OCI-LY3 (cell line): ENCODE measurements around the gene GRAMD1B.

Source experiments
- EZH2phosphoT487 ChIP-seq: fragments of 200-600 bp; shearing (Covaris generic); IDR thresholded peaks from 2 replicates; pipeline ENCODE4 v1.6.1; 2018; ENCODE audit warnings: antibody characterized with exemption, mixed run types, low read depth
- TF ChIP-seq, protein P1 (sequence below): fragments of 200-600, 300-600 bp; sonication (generic); IDR thresholded peaks from 2 replicates; pipeline ENCODE4 v1.5.1; 2014; ENCODE audit warnings: antibody characterized with exemption, low read length, low read depth

DNA sequence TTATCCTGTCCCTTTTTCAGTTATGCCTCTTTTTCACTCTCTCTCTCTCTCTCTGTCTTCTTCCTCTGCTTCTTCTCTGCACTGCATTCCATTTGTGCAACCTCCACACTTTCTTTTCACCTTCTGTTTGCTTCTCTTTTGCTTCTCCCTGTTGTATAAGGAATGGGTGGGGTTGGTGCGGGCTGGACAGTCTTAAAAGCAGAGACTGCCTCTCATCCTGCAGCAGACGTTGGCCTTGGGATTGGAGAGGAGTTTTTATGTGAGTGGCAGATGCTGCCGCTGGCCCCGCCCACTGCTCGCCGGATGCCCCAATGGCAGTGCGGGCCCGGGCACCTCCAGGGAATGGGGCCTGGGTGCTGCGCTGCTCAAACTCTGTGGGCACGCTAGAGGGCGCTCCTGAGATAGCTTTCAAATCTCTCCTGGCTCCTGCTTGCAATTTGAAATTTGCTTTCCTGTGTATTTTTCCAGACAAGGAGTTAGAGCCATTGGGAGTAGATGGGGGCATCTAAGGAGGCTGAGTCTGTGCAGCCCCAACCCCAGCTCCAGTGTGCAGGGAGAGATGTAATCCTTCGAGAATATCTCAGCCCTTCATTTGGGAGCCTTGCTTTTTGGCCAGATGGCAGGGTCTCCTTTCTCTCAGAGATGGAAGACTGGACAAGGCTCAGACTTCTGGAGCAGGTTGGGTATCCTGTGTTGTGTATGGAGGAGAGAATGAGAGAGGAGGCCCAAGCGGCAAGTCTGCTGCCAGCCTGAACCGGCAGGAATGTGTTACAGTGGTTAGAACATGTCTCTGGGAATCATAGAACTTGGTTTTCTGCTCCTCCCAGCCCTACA, 81.2 kb downstream of the GRAMD1B start:
- TF ChIP-seq, protein P1, sequence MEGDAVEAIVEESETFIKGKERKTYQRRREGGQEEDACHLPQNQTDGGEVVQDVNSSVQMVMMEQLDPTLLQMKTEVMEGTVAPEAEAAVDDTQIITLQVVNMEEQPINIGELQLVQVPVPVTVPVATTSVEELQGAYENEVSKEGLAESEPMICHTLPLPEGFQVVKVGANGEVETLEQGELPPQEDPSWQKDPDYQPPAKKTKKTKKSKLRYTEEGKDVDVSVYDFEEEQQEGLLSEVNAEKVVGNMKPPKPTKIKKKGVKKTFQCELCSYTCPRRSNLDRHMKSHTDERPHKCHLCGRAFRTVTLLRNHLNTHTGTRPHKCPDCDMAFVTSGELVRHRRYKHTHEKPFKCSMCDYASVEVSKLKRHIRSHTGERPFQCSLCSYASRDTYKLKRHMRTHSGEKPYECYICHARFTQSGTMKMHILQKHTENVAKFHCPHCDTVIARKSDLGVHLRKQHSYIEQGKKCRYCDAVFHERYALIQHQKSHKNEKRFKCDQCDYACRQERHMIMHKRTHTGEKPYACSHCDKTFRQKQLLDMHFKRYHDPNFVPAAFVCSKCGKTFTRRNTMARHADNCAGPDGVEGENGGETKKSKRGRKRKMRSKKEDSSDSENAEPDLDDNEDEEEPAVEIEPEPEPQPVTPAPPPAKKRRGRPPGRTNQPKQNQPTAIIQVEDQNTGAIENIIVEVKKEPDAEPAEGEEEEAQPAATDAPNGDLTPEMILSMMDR = peak; percentile 86
- no peak for TF ChIP-seq EZH2phosphoT487
